ENCODE data around the gene FHAD1.

DNA sequence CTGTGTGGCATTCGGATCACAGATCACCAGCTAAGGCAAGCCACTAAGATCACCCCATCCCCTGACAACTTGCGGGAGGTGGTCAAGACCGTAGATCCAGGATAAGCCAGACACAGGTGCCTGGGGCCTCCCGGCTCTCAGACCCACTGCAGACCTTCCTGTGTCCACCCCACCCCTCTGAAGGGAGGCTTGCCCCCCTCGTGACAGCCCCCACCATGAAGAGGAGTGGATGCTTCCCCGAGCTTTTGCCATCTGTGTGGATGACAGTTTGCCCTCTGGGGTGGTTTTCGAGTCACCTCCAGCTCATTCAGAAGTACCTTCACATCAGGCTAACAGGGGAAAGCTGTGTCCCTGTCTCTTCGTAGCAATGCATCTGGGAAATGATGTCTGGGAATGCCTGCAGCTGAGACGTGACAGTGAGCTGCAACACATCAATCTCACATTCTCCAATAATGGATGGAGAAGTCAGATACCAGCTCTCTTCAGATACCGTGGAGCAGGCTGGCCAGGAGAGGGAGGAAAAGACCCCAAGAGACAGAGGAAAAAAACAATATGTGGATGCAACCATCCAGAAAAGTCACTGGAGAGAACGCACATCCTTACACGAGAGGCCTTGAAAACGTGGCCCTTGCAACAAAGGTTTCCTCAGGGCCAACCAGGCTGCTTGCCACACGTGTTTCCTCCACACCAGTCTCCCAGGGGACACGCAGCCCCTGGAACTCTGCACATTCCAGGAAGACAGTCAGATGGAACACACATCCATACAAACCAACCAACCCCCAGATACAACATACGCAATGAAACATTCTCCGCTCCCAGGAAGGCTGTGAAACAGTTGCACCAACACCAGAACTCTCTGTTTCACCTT lies 20.4 kb upstream of the FHAD1 start:
- TF ChIP-seq, protein P1, sequence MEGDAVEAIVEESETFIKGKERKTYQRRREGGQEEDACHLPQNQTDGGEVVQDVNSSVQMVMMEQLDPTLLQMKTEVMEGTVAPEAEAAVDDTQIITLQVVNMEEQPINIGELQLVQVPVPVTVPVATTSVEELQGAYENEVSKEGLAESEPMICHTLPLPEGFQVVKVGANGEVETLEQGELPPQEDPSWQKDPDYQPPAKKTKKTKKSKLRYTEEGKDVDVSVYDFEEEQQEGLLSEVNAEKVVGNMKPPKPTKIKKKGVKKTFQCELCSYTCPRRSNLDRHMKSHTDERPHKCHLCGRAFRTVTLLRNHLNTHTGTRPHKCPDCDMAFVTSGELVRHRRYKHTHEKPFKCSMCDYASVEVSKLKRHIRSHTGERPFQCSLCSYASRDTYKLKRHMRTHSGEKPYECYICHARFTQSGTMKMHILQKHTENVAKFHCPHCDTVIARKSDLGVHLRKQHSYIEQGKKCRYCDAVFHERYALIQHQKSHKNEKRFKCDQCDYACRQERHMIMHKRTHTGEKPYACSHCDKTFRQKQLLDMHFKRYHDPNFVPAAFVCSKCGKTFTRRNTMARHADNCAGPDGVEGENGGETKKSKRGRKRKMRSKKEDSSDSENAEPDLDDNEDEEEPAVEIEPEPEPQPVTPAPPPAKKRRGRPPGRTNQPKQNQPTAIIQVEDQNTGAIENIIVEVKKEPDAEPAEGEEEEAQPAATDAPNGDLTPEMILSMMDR (IDR thresholded peaks at IDR 0.05) = no peak
- no peak for TF ChIP-seq POLR2A (IDR thresholded peaks at IDR 0.05)

All from Peyer's patch (tissue), 4 donors.